Measurements from ENCODE around the gene BNC2. TPM values are rescaled to one million over a fixed set of nuclear protein-coding genes. Genes with fewer than 3 reads are reported as not detected.

BNC2 gene
- polyA plus RNA-seq, 4 donors = 6.6 to 11.3 (median 7.9) TPM

GRCh38 chr9:16360247-16360646 lies 510.2 kb downstream of the BNC2 start:
- DNase-seq (ENCODE audit: low read depth in 4 of 4, low spot score in 2 of 4) = no peak

Measured in left renal cortex interstitium (tissue), 4 donors.